GM21717 (cell line): ENCODE results near the gene DHFR2.
"Not testable (repeated sequence)": the region's sequence is repeated elsewhere in the genome, so short reads cannot be mapped to it uniquely, and the experiment has no call there.

Experiments
- ATAC-seq: cut with Tn5 transposase; IDR thresholded peaks from one replicate; pipeline ENCODE4 v1.9.1; 2021; ENCODE audit warnings: mild to moderate bottlenecking, moderate library complexity; ENCODE audit not compliant: unreplicated experiment

DHFR2 gene

DNA sequence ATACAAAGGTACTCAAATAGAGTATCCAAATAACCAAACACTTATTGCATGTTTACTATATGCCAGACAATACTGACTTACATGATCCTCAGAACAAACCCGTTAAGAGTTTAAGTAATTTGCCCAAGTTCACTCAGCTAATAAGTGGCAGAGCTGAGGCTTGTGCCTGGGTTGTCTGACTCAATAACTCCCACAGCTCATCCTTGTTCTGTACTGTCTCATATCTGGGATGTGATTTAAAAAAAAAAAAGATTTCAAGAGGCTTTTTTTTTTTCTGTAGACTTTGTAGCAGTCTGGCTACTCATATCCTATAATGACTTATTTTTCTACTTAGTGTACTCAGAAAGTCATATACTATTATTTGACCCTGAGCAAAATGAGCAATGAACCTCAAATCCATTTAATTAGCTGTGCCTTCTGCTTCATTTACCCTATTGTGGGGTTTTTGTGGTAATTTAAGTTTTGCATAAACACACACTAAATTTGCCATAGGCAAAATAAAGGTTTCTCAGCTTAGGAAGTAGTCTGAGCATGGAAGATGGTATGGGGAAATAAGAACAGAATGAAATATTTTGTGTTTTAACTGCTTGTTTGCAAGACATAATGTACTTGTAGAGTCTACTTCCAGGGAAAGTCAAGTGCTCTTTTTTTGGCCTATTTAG is 3.2 kb upstream of the DHFR2 start:
- ATAC-seq, result no peak

DNA sequence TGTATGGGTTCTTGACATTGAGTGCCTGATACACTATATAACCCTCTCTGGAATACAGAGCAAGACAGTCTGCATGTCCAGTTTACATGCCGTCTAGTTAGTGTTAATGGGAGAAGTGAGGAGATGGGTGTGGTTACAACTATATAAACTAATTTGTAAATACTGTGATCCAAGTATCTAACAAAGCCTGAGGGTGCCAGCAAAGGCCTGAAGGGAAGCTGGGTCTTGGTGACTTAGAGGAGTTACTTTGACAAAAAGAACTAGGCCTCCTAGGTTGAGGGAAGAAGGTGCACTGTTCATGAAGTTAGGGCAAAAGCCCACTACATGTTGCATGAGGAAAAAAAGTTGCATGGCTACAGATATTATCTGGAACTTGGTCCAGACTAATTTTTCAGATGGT is 2.4 kb upstream of the DHFR2 start:
- no peak for ATAC-seq

DNA sequence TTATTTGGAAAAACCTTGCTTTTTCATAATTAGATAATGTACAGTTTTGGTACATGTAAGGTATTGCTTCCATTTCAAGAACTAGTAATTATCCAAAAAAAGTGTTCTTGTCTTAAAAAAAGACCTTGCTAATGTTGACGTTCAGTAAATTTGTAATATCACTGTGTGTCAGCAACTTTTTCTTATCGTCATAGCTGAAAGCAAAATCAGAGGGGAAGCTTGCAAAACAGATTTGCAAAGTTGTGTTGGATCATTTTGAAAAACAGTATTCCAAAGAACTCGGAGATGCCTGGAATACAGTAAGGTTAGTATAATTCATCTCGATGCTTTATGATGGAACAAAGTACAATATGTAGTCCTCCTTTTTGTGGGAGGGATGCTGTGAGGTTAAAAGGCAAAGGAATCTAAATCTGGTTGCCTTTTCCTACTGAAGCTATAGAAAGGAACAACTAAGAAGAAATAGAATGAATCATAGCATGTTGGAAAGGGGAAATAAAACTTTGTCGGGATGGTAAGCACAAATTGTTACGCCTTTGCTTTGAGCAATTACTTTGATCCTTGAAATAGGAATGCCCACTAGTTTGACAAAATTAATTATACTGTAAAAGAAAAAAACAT is 1.6 kb upstream of the DHFR2 start:
- no peak for ATAC-seq

DNA sequence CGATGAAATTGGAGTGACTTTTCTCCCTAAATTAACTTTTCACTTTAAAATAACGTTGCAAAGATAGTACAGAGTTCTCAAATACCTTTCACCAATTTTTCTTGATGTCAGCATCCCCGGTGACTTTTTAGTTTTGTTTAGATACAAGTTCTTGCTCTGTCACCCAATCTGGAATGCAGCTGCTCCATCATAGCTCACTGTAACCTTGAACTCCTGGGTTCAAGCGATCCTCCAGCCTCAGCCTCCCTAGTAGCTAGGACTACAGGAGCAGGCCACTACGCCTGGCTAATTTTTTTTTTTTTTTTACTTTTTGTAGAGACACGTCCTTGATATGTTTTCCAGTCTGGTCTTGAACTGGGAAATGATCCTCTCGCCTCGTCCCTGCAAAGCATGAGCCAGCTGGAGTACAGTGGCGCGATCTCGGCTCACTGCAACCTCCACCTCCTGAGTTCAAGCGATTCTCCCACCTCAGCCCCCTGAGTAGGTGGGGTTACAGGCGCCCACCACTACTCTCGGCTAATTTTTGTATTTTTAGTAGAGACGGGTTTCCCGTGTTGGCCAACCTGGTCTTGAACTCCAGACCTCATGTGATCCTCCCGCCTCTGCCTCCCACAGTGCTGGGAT is 892 bp upstream of the DHFR2 start:
- no peak for ATAC-seq

DNA sequence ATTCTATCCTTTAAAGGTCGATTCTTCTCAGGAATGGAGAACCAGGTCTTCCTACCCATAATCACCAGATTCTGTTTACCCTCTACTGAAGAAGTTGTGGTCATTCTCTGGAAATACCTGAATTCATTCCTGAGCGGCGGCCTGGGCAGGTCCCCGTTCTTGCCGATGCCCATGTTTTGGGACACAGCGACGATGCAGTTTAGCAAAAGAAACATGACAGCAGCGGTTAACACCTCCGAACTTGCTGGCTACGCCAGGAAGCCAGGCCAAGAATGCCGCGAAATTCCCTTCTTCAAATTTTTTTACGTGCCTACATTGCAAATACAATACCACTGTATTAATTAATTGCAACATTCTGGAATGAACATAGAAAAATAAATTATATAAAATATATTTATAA is 1.4 kb downstream of the DHFR2 start:
- ATAC-seq, result no peak

DNA sequence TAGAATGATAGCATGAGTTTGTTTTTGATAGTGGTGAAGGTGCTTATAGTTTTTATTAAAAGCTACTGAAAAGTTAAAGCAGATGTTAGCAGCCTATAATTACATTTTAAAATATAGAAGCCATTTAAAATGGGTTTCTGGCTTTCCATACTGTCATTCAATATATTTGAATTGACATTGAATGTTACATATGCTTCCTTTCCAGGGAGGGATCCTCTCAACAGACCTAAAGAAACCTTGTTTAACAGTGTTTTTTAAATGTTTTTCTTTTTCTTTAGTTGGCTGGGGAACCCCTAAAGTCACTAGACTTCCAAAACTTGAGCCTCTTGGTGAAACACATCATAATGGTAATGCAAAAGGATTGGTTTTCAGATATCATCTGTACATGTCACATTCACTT is 12.2 kb downstream of the DHFR2 start:
- no peak for ATAC-seq

DNA sequence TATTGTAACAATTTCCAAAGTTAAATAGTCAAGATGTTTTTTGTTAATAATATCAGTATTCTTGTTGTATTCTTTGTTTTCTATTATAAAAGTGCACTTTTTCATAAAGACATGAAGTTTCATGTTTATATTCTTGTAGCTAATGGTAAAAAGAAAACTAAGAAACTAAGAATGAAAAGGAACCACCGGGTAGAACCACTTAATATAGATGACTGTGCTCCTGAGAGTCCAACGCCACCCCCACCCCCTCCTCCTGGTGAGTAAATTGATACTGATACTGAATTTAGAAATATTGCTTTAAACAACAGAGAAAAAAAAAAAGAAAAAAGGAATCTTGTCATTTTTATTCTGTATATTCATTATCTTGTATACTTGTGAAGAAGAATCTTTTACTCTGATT is 13.4 kb downstream of the DHFR2 start:
- no peak for ATAC-seq

DNA sequence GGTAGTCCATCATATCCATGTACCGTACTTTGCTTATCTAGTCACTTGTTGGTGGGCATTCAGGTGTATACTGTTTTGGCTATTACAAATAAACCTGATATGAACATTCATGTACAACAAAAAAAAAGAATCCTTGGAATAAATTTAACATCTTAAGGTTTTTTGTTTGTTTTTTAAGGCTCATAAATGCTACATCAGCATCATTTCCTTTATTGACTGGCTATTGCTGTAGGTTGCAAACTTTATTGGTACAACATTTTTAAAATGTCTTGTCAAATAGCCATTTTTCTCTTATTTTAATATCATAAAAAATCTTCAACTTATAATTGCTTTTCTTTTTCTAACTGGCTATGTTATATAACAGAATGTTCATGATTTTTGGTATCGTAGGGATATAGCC is 16.2 kb downstream of the DHFR2 start:
- no peak for ATAC-seq

DNA sequence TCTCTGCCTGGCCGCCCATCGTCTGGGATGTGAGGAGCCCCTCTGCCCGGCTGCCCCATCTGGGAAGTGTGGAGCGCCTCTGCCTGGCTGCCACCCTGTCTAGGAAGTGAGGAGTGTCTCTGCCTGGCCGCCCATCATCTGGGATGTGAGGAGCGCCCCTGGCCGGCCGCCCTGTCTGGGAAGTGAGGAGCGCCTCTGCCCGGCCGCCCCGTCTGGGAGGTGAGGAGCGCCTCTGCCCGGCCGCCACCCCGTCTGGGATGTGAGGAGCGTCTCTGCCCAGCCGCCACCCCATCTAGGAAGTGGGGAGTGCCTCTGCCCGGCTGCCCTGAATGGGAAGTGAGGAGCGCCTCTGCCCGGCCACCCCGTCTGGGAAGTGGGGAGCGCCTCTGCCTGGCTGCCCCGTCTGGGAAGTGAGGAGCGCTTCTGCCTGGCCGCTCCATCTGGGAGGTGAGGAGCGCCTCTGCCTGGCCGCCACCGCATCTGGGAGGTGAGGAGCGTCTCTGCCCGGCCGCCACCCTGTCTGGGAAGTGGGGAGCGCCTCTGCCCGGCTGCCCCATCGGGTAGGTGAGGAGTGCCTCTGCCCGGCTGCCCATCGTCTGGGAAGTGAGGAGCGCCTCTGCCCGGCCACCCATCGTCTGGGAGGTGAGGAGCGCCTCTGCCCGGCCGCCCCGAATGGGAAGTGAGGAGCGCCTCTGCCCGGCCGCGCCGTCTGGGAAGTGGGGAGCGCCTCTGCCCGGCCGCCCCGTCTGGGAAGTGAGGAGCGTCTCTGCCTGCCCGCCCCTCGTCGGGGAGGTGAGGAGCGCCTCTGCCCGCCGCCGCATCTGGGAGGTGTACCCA is 18.4 kb downstream of the DHFR2 start:
- not testable (repeated sequence) for ATAC-seq

DNA sequence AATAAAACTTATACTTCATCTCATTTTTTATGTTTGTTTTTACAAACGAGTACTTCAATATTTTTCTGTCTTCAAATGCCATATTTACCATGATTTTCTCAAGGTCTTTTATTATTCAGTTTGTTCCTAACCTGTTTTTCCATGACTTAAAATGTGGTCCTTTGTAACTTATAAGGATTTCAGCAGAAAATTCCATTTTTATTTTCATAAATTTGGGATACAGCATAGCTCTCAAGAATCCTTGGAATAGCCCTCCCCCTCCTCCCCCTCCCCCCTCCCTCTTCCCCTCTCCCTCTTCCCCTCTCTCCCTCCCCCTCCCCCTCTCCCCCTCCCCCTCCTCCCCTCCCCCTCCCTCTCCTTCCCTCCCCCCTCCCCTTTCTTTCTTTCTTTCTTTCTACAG is 19.4 kb downstream of the DHFR2 start:
- ATAC-seq, result no peak

DNA sequence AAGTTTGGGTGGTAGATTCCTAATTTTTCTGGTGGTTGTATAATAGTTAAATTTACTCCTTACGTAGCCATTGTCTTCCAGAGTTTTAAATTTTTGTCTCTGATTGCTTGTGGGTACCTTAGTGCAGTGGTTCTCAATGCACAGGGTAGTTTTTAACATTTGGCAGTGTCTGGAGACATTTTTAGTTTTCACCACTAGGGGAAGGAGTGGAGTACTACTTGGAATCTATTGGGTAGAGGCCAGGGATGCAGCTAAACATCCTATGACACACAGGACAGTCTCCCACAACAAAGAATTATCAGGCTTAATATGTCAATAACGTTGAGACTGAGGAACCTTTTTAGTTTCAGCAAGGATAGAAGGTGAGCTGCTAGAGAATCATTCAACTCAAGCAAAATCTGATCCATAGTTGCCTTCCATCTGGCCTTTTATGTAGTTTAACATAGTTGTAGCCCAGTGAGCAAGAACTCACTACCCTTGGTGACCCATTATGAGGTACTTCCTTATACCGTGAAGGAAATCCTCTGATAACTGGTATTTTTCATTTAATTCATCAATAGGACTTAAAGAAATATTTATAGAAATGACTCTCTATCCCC is 25.7 kb downstream of the DHFR2 start:
- peak; percentile 77 for ATAC-seq

DNA sequence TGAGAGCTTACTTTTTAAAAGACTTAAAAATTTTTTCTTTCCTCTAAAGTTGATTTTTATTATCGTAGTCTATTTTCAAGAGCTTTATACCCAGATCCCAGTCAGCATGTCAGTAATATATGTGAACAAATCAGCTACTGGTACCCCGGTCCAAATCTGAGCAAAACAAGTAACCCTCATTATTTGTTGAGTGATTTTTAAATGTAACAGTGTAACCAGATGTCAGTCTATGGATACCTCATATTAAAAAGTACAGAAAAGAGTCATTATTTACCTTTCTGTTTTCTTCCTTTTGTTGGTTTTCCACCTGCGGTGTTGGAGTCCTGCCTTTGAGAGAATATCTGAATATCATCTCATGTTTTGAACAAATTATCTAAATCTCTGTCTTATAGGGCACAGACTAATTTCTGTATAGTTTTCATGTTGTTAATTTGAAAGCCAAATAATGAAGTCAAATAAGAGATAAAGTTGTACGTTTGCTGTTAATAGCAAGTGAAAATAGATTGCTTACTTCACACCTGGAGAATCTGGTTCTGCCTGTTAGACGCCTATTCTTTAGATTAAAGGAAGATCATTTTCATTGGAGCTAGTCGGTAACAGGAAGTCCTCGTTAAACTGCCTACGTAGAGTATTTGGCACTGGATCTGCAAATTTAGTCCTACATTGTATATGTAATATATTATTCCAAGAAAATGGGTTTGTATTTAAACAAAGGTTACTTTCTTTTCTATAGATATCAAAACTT is 34.5 kb downstream of the DHFR2 start, which contains the start of gene STX19:
Gene STX19 (minus strand): TSS at position 505 of the 745 bp plus-strand sequence. CDS start 13,328 bp downstream, outside the sequence.
- no peak for ATAC-seq

DNA sequence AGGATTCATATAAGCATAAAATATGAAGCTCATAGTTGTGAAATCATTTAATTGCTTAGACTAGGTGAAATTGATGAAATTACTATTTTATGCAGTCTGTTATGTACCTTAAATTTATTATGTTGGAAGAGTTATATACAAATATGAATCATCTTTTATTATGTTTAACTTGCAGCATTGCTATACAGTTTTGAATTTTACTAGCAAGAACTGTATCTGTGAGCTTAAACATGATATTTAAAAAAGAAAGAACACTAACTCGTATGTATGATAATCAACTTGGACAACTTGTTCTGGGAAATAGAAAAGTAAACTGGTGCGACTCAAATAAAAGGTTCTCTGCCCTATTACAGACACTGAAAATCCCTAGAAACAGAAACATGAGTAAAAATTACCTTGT is 36.1 kb downstream of the DHFR2 start:
- no peak for ATAC-seq

DNA sequence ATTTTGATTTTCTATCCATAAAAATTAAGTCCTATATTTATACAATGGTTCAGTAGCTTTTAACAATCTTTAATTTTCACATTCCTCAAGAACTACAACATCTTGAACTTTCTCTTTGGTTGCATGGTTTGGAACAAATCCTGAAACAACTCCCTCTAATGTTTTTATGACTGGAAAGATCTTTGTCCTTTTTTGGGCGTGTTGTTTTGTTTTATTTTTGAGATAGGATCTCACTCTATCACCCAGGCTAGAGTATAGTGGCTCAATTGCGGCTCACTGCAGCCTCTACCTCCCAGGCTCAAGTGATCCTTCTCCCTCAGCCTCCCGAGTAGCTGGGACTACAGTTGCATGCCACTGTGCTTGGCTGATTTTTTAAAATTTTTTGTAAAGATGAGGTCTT is 38.3 kb downstream of the DHFR2 start:
- no peak for ATAC-seq

DNA sequence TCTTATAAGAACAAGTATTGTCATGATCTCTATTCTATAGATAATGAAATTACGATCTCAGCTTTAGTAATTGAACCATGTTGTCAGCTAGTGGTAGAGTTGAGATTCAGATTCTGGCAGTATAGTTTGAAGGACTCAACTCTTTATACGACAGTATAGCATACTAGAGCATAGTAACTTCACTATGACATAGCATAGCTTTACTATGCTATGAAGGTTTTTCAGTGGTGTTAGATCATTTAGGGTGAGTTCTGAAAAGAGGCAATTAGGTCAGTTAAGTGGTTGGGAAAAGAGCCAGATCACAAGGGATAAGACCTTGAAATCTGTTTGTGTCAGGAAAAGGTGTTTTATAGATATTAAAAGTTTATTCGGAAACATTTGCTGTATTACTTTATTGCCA is 42.4 kb downstream of the DHFR2 start:
- no peak for ATAC-seq

DNA sequence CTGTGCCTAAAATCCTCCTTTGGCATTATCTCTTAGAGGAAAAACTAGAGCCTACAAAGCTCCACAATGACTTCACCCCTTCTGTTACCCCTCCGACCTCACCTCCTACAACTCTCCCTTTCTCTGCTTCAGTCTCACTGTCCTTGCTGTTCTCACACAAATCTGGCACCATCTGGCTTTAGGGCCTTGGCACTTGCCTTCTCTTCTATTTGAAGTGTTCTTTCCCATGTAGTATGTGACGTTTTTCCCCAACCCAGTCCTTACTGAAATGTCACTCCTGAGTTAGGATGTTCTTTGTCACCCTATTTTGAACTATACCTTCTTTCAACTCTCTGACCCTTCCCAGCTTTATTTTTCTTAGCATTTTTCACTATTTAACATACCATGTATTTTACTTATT is 43.1 kb downstream of the DHFR2 start:
- no peak for ATAC-seq

DNA sequence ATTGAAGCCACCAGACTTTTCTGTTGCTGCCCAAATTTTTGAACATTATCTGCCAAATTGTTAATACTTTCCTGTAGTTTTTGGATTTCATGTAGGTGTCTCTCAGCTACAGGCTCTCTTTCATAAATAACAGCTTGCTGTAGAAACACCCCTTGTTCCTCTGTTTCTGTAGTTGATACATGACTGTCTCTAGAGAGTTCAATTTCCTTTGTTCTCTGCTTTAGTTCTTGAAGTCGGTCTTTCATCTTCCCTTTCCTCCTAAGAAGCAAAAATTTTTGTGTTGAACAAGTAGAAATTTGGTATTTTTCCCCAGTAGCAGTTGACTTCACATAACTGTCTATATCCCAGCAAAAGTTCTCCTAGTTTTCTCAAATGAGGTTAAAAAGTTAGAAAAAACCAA is 47.7 kb downstream of the DHFR2 start:
- ATAC-seq, result no peak

DNA sequence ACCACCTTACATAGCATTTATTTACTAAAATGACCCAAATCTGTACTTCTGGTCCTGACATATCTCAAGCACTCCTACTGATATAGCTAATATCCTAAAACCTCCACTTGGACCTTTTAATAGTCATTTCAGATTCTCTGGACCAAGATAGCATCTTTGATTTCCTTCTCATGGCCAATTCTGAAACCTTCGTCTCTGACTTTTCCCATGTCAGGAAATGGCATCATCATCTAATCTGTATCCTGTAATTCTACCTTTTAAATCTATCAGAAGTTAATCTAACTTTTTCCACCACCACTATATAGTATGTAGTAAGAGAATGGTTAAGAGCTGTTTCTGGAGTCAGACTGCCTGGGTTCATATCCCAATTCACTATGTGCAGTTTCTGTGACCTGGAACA is 50.5 kb downstream of the DHFR2 start:
- ATAC-seq, result no peak

DNA sequence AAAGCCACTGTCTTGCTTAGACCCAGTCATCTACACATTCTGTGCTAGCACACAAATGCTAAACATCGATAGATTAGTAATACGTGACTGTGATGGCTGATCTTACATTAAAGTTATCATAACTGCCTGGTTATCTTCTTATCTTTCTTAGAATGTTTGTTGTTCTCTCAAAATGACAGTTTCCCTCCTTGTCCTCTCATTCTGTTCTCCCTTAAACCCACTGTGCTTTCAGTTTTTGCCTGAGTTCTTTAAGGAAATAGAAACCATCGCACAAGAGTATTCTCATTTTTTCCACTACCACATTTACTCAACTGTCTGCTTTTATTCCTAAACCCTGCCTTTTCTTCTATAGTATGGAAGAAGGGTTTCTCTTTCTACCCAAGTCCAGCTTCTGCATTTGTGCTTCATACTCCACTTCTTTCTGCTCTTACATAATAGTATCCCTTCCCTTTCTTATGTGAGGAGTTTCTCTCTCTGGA is 51.4 kb downstream of the DHFR2 start:
- ATAC-seq, result no peak

DNA sequence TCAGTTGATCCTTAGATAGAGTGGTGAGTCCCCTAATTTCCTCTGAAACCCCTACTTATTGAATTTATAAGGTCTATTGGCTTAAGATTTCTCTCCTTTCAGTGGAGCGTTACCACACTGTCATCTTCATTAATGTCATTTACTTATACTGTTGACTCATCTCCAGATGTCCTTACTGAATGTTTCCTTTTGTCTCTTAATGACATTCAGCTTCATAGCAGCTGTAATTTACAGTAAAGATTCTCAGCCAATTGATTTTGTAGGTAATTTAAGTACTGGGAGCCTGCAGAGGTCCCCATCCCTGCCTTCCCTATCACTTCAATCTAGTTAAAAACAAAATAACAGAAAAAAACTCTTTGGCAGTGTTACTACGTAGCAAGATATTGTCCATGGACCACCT is 53.1 kb downstream of the DHFR2 start:
- ATAC-seq, result no peak
